HG03439 (cell line): Measurements from ENCODE around the gene S100A2.
"Not testable (repeated sequence)": the region's sequence is repeated elsewhere in the genome, so short reads cannot be mapped to it uniquely, and the experiment has no call there.

Experiments
- ATAC-seq: cut with Tn5 transposase; IDR thresholded peaks from one replicate; pipeline ENCODE4 v1.9.1; 2021; ENCODE audit warnings: mild to moderate bottlenecking, moderate library complexity; ENCODE audit not compliant: unreplicated experiment

Gene S100A2

DNA sequence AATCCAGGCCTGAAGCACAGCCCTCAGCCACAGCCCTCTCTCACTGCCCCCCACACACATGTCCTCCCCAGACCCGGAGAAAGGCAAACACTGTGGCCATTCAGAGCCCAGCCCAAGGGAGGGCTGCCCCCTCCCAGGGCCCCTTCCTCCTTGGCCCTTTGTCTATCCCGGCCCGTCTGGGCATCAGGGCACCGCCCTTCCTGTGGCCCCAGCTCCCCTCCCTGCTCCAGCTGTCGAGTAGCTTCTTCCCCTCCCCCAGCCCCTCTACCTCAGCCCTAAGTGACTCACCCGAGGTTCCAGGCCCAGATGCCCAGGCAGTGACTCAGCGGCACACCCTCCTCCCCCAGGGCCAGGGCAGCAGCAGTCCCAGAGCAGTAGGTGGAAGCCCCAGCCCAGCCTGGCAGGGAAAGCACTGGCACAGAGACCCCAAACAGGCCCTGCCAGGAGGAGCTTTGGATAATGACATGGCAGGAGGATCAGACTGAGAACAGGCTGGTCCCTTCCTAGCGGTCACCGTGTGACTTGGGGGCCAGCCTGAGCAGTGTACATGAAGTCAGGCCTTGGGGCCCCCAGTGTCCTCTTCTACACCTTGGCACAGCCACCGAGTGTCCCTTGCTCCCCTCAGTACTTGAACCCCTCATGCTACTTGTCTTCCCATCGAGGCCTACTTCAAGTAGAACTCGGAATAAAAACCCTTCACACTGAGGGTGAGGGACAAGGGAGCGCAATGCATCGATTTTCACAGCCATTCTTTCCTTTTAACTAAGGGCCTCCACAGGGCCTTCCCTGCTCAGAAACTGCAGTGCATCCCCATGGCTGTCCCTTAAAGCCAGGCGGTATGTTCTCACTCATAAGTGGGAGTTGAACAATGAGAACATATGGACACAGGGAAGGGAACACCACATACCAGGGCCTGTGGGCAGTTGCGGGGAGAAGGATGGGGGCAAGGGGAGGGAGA is 1.0 kb upstream of the S100A2 start:
- ATAC-seq, result no peak

DNA sequence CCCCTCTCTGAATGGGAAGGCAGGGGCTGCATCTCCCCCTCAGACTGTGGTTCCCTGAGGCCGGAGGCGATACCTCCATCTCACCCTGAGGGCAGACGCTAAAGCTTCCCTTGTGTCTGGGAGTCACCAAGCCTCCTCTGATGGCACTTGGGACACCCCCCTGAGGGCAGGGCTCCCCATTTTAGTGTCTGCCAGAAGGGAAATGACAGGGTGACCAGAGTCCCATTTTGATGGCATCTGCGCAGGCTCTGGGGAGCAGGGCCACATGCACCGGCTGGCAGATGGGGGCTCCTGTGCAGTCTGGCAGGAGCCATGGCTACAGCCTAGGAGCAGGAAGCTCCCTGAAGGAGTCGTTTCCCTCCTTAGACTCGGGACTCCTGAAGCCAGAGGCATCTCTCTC is 1.7 kb downstream of the S100A2 start:
- no peak for ATAC-seq

GRCh38 chr1:153563483-153563901 is 2.2 kb downstream of the S100A2 start:
- ATAC-seq, result no peak

GRCh38 chr1:153562021-153562420 is 3.6 kb downstream of the S100A2 start:
- not testable (repeated sequence) for ATAC-seq

- ATAC-seq, result no peak
Measured at GRCh38 chr1:153561466-153561985, 4.1 kb downstream of the S100A2 start.

DNA sequence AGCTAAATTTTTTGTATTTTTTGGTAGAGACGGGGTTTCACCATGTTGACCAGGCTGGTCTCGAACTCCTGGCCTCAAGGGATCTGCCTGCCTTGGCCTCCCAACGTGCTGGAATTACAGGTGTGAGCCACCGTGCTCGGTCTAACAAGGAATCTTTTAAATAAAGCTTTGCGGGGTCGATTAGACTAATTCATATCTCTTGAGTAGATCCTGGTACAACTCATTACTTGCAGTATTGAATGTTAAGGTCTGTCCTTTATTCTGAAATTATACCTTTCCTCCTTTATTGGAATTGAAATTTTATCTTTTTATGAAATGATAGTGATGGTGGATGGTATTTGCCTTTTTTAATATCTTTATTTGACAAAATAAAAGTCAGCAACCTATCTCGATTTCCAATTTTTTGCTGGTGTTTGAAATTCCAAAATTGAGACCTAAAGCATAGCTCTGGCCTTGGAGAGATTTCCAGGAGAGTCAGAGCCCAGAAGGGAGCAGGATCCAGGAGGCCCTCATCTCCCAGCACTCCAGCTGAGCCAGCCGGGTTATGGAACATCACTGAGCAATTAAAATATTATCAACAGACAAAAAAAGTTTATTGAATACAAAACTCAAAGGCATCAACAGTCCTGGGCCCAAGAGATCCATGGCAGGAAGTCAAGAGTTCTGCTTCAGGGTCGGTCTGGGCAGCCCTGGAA is 4.7 kb downstream of the S100A2 start:
- ATAC-seq, result no peak

GRCh38 chr1:153560241-153560640 is 5.4 kb downstream of the S100A2 start:
- no peak for ATAC-seq

- no peak for ATAC-seq
Measured at GRCh38 chr1:153557877-153558276, 7.8 kb downstream of the S100A2 start.

DNA sequence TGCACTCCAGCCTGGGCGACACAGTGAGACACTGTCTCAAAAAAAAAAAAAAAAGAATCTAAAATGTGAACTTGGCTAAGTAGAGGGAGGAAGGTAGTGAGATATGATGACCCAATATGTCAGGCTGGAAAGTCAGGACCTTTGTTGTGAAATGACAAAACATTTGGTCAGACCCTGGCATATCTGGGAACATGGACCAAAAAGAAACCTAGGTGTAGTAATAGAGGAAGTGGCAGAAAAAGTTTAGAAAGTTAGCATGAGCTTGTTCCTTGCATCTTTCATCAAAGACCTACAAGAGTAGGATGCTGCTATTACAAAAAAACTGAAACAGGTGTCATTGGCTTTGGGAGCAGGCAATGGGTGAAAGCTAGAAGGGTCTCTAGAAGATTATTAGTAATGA is 9.3 kb downstream of the S100A2 start:
- no peak for ATAC-seq

DNA sequence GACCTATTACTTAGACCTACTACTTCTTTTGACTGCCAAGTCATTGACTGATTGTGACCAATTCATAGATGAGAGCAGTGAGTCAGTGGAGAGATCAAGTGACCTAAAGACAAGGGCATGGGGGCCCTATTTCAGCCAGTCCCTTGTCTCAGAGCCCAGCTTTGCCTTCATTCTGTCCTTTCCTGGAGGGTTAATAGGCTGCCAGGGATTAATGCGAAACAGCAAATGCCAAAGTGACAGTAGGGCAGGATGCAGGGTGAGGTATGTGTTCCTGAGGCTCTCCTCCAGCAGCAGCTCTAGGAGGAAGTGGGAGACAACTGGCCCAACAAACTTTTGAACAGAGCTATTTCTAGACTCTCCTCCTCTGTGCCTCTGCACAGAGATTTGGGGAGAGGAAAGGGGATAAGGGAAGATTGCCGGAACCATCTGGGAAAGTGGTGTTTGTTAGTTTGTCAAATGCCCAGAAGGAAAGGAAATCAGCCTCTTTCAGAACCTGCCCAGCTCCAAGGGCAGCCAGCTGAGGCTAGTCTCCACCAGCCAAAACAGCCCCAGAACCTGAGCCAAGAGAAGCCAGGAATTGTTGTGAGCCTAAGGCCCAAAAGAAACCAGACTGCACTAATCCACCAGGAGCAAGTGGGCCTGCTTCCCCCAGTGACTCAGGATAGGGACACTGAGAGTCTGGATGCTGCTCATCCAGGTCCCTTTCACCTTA is 11.7 kb downstream of the S100A2 start:
- no peak for ATAC-seq

- no peak for ATAC-seq
Measured at GRCh38 chr1:153553096-153553495, 12.5 kb downstream of the S100A2 start.

- ATAC-seq, result no peak
Measured at GRCh38 chr1:153552335-153552734, 13.3 kb downstream of the S100A2 start.

DNA sequence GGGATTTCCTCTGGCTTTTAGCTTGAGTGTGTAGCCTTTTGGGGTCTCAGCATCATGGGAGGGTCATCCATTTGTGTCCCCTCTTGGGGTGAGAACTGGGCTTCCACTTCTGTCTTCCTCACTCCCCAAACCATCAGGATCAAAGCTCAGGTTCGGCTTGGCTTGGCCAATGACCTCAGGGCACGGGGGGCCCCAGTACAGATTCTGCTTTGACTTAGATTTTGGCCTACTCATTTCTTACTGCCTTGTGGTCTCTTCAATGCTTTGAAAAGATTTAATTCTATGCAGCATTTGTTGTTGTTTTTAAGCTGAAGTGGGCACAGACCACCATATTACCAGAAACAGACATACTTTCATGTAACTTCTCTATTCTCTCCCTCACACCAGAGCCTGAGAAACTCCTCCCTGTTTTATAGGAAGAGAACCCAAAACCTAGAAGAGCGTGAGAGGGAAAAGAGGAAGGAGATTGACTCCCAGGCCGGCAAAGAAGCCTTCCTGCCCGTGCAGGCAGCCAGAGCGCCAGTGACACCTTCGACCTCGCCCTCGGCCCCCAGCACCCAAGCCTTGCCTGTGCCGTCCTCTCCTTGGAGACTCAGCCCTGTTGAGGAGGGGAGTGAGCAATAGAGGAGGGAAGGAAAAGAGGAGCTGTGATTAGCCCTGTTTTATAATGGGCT is 14.7 kb downstream of the S100A2 start:
- no peak for ATAC-seq

DNA sequence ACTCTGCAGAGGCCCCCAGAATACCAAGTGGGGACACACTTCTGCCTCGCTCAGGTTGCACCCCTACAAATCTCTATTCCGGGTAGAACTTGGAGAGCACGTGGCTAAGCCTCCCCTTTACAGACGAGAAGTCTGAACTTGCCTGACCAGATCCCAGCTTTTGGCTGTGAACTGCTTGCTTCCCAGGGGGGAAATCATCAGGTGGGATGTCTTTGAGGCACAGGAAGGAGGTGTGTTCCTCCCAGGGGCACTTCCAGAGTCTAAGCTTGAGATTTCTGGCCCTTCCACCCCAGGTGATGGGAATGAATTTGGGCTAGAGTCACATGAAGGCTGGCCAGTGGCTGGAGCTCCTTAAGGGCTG is 15.3 kb downstream of the S100A2 start:
- no peak for ATAC-seq

GRCh38 chr1:153549741-153550397 is 15.8 kb downstream of the S100A2 start:
- no peak for ATAC-seq

DNA sequence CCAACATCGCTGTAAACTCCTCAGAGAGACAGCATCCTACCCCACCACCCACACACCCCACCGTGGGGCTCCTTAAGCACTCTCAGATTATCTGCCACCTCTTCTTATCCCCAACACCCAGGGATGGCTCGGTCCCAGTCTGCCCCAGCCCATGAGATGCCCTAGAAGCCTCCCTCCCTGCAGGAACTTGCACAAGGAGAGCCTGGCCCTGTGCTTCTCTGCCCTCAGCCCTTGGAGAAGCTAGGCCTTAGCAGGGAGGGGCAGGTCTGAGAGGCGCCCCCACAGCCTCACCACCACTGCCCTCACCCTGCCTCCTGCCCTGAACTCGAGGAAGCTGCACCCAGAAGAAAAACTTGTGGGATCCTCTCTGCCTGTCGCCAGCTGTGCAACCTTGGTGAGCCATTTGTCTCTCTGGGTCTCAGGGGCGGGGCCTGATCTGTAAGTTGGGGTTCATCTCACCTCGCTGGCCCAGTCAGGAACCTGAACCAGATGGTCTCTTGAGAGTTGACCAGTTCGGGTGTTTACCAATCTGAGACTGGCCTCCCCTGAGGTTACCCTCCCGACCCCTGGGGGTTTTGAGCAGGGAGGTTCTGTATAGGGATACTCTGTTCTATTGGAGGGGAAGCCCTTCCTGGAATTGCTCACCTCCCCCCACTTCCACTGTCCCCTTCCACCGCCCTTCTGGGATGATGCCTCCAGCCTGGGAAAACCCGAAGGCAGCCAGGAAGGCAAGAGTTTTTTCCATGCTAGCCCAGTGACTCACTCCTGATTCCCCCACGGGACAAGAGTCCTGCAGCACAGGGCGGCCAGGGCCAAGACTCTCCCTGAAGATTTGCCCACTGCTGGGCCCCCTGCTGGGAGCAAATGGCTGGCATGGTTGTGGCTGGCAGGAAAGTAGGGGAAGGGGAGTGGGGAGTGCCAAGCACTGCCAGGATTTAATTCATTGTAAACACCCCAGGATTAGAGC is 16.6 kb downstream of the S100A2 start, which contains the start of gene S100A3:
S100A3 (minus strand) TSS at position 537 of the 967 bp plus-strand sequence. CDS start 773 bp downstream, outside the sequence.
- no peak for ATAC-seq

- ATAC-seq, result no peak
Measured at GRCh38 chr1:153547560-153548551, 17.8 kb downstream of the S100A2 start.
